ENCODE data around the gene MMRN1.

MMRN1 gene, protein sequence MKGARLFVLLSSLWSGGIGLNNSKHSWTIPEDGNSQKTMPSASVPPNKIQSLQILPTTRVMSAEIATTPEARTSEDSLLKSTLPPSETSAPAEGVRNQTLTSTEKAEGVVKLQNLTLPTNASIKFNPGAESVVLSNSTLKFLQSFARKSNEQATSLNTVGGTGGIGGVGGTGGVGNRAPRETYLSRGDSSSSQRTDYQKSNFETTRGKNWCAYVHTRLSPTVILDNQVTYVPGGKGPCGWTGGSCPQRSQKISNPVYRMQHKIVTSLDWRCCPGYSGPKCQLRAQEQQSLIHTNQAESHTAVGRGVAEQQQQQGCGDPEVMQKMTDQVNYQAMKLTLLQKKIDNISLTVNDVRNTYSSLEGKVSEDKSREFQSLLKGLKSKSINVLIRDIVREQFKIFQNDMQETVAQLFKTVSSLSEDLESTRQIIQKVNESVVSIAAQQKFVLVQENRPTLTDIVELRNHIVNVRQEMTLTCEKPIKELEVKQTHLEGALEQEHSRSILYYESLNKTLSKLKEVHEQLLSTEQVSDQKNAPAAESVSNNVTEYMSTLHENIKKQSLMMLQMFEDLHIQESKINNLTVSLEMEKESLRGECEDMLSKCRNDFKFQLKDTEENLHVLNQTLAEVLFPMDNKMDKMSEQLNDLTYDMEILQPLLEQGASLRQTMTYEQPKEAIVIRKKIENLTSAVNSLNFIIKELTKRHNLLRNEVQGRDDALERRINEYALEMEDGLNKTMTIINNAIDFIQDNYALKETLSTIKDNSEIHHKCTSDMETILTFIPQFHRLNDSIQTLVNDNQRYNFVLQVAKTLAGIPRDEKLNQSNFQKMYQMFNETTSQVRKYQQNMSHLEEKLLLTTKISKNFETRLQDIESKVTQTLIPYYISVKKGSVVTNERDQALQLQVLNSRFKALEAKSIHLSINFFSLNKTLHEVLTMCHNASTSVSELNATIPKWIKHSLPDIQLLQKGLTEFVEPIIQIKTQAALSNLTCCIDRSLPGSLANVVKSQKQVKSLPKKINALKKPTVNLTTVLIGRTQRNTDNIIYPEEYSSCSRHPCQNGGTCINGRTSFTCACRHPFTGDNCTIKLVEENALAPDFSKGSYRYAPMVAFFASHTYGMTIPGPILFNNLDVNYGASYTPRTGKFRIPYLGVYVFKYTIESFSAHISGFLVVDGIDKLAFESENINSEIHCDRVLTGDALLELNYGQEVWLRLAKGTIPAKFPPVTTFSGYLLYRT

GRCh38 chr4:89894649-89895550 is at the start of gene MMRN1:
MMRN1 (plus strand) TSS chr4:89894854; CDS start chr4:89894972, 118 bp downstream.
- no peaks in the 10 kb centered on the region for H3K9me3 Mint-ChIP-seq
- no peak for DNase-seq
- H3K4me3 Mint-ChIP-seq: peak within 1 kb of the TSS; percentile 68 to 77
- peak within 1 kb of the TSS; percentile 14 for H3K27ac Mint-ChIP-seq
- peak; percentile 54 to 69 for ATAC-seq (replicated peaks)
- peaks cover 9 to 13% of the 10 kb centered on the region in 2 donors for H3K4me1 Mint-ChIP-seq
- no peaks in the 10 kb centered on the region for H3K36me3 Mint-ChIP-seq
- H3K27me3 Mint-ChIP-seq: peaks cover 0 to 4% of the 10 kb centered on the region in 2 donors

- H3K27ac Mint-ChIP-seq: no peak overlapping the region
- peaks cover 9 to 16% of the 10 kb centered on the region in 2 donors for H3K9me3 Mint-ChIP-seq
- H3K4me3 Mint-ChIP-seq: no peak overlapping the region
- no peaks in the 10 kb centered on the region for H3K4me1 Mint-ChIP-seq
- ATAC-seq (replicated peaks) (no peak), DNase-seq (no peak)
- H3K27me3 Mint-ChIP-seq: no peaks in the 10 kb centered on the region
- peaks cover 4 to 5% of the 10 kb centered on the region in 2 donors for H3K36me3 Mint-ChIP-seq
Observed at GRCh38 chr4:89847571-89848325, 46.9 kb upstream of the MMRN1 start.

DNA sequence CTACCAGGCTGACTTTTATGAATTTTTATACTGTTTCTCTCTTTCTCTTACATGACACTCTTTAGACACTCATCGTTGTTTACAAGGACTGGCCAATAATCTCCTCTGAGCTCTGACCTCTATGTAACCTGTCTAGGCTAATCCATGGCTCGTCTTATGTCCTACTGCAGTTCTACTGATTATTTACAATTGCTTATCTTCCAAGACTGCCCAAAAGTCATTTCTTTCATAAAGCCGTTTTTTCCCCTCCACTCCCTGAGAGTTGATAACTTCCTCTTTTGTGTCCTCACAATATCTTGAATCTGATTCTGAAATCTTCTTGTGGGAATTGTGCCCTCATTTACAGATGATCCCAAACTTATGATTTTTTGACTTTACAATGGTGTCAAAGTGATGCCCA is 39.4 kb upstream of the MMRN1 start:
- no peak for DNase-seq
- no peak overlapping the region for H3K4me3 Mint-ChIP-seq
- H3K27ac Mint-ChIP-seq: no peak overlapping the region
- peaks cover 6 to 8% of the 10 kb centered on the region in 2 donors for H3K9me3 Mint-ChIP-seq
- no peaks in the 10 kb centered on the region for H3K4me1 Mint-ChIP-seq
- H3K36me3 Mint-ChIP-seq: peaks cover 1 to 4% of the 10 kb centered on the region in 2 donors
- ATAC-seq (replicated peaks): no peak
- peaks cover 0 to 7% of the 10 kb centered on the region in 2 donors for H3K27me3 Mint-ChIP-seq

DNA sequence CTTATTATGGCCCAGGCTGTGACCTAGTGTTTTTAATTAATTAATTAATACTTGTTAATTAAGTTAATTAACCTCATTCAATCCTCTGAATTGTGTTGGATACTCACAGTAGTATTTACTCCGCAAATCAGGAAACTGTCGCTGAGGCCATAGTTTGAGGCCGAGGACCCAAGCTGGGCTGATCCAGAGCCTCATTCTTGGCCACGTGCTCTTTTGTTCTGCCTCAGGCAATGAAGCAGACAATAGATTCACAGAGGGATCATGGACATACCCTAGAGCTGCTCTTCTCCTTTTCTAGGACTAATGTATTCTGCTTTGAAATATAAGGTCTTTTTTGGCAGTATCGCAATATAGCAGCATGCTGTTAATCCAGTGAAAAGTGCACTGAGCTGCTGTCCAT is 33.7 kb upstream of the MMRN1 start:
- DNase-seq: no peak
- no peak for ATAC-seq (replicated peaks)
- peaks cover 0 to 2% of the 10 kb centered on the region in 2 donors for H3K36me3 Mint-ChIP-seq
- no peak overlapping the region for H3K4me3 Mint-ChIP-seq
- H3K9me3 Mint-ChIP-seq: peaks cover 0 to 4% of the 10 kb centered on the region in 2 donors
- H3K27me3 Mint-ChIP-seq: peaks cover 0 to 12% of the 10 kb centered on the region in 2 donors
- H3K4me1 Mint-ChIP-seq: peaks cover 0 to 1% of the 10 kb centered on the region in 2 donors
- no peak overlapping the region for H3K27ac Mint-ChIP-seq

- no peak overlapping the region for H3K4me3 Mint-ChIP-seq
- ATAC-seq (replicated peaks) (no peak), DNase-seq (no peak)
- no peaks in the 10 kb centered on the region for H3K36me3 Mint-ChIP-seq
- no peaks in the 10 kb centered on the region for H3K9me3 Mint-ChIP-seq
- peaks cover 0 to 1% of the 10 kb centered on the region in 2 donors for H3K4me1 Mint-ChIP-seq
- H3K27me3 Mint-ChIP-seq: peaks cover 0 to 6% of the 10 kb centered on the region in 2 donors
- no peak overlapping the region for H3K27ac Mint-ChIP-seq
Observed at GRCh38 chr4:89863533-89863932, 31.1 kb upstream of the MMRN1 start.

GRCh38 chr4:89868276-89868675 is 26.4 kb upstream of the MMRN1 start:
- Mint-ChIP-seq H3K27ac (no peak overlapping the region), H3K9me3 (no peaks in the 10 kb centered on the region), H3K27me3 (peaks cover 0 to 2% of the 10 kb centered on the region in 2 donors), H3K36me3 (no peaks in the 10 kb centered on the region), H3K4me1 (no peaks in the 10 kb centered on the region), H3K4me3 (no peak overlapping the region)
- DNase-seq (no peak), ATAC-seq (replicated peaks) (no peak)

DNA sequence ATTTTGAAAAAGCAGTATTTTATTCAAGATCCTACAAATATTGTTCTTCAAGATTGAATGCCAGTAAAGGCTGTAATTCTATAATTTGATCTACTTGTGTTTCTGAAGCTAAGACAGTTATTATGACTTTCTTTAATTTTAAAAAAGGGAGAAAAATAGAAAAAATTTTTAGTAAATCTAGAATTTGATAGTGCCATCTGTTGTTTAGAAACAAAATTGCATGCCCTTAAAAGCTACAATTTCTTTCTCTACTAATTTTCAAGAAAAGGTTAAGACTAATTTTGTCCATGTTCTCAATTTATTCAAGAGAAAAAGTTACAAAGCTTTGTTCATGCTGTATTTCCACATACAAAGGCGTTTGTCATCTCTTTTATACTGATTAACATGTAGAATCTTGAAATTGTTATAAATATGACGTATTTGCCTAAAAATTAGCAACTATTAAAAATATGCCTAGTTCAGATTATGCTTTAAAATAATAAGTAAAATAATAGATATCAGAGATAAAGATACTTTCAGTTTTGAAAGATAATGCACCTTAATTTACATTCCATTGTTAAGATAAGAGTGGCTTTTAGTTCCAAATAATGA is 25.6 kb upstream of the MMRN1 start:
- no peaks in the 10 kb centered on the region for H3K4me1 Mint-ChIP-seq
- DNase-seq: no peak
- no peaks in the 10 kb centered on the region for H3K9me3 Mint-ChIP-seq
- H3K27me3 Mint-ChIP-seq: no peaks in the 10 kb centered on the region
- no peak overlapping the region for H3K4me3 Mint-ChIP-seq
- H3K36me3 Mint-ChIP-seq: no peaks in the 10 kb centered on the region
- no peak overlapping the region for H3K27ac Mint-ChIP-seq
- ATAC-seq (replicated peaks): no peak

DNA sequence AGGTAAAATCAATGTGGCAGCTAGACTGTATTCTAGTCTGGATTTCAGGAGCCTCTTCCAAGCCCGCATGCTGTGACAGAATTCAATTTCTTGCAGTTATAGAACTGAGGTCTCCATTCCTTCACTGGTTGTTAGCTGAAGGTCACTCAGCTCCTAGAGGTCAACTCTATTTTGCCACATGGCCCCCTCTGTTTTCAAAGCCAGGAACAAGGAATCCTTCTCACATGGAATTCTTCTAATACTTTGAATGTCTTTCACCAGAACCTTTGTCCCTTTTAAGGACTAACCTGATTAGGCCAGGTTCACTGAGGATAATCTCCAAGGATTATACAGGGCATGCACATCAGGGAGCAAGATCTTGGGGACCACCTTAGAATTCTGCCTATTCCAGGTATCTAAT is 23.4 kb upstream of the MMRN1 start:
- Mint-ChIP-seq H3K4me1 (no peaks in the 10 kb centered on the region), H3K27me3 (no peaks in the 10 kb centered on the region), H3K27ac (no peak overlapping the region), H3K9me3 (no peaks in the 10 kb centered on the region), H3K36me3 (no peaks in the 10 kb centered on the region), H3K4me3 (no peak overlapping the region)
- no peak for DNase-seq
- no peak for ATAC-seq (replicated peaks)

DNA sequence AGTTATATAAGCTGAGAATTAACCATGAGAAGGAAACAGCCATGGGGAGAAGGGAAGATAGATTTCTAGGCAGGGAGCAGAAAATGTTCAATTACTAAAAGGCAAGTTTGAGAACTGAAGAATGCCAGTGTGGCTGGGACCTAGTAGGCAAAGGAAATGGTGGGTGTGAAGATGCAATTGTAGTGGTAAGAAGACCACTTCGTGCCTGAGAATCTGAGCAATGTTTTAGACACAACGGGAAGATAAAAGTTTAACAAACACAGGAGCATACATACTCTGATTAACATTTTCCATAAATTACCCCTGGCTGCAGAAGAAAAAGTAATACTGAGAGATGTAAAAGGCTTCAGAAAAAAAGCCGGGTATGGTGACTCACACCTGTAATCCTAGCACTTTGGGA is 18.1 kb upstream of the MMRN1 start:
- H3K9me3 Mint-ChIP-seq: no peaks in the 10 kb centered on the region
- DNase-seq (no peak), ATAC-seq (replicated peaks) (no peak)
- no peaks in the 10 kb centered on the region for H3K27me3 Mint-ChIP-seq
- H3K27ac Mint-ChIP-seq: no peak overlapping the region
- no peaks in the 10 kb centered on the region for H3K36me3 Mint-ChIP-seq
- H3K4me3 Mint-ChIP-seq: no peak overlapping the region
- H3K4me1 Mint-ChIP-seq: no peaks in the 10 kb centered on the region

DNA sequence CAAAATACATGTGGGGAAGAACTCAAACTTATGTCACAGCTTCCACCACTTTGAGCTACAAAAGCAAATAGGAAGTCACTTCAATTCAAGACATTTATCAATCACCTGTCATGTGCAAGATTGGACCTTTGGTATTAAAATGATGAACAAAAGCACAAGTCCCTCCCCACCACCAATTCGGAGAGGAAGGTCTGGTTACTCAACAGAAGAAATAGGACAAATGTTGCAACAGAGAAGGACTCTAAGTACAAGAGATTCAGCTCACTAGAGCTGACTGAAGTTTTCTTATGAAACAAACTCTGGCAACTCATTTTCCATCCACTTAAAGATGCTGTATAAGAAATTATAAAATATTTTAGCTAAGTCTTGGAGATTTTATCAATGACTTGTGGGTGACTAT is 16.0 kb upstream of the MMRN1 start:
- no peaks in the 10 kb centered on the region for H3K4me1 Mint-ChIP-seq
- DNase-seq: no peak
- H3K27me3 Mint-ChIP-seq: no peaks in the 10 kb centered on the region
- no peak overlapping the region for H3K27ac Mint-ChIP-seq
- no peaks in the 10 kb centered on the region for H3K9me3 Mint-ChIP-seq
- H3K4me3 Mint-ChIP-seq: no peak overlapping the region
- no peaks in the 10 kb centered on the region for H3K36me3 Mint-ChIP-seq
- no peak for ATAC-seq (replicated peaks)

GRCh38 chr4:89879215-89879614 is 15.4 kb upstream of the MMRN1 start:
- H3K27me3 Mint-ChIP-seq: no peaks in the 10 kb centered on the region
- H3K36me3 Mint-ChIP-seq: no peaks in the 10 kb centered on the region
- H3K4me3 Mint-ChIP-seq: no peak overlapping the region
- no peak for ATAC-seq (replicated peaks)
- no peaks in the 10 kb centered on the region for H3K9me3 Mint-ChIP-seq
- DNase-seq: no peak
- H3K4me1 Mint-ChIP-seq: no peaks in the 10 kb centered on the region
- H3K27ac Mint-ChIP-seq: no peak overlapping the region

GRCh38 chr4:89889289-89889688 is 5.4 kb upstream of the MMRN1 start:
- peaks cover 0 to 2% of the 10 kb centered on the region in 2 donors for H3K36me3 Mint-ChIP-seq

More at GRCh38 chr4:89889289-89889688, 5.4 kb upstream of the MMRN1 start:
- DNase-seq (no peak), ATAC-seq (replicated peaks) (peak; percentile 31 to 48)
- peaks cover 4 to 8% of the 10 kb centered on the region in 2 donors for H3K27me3 Mint-ChIP-seq
- peaks cover 1 to 10% of the 10 kb centered on the region in 2 donors for H3K4me1 Mint-ChIP-seq
- no peak overlapping the region for H3K27ac Mint-ChIP-seq
- H3K9me3 Mint-ChIP-seq: peaks cover 0 to 4% of the 10 kb centered on the region in 2 donors
- H3K4me3 Mint-ChIP-seq: no peak overlapping the region
